NCI-H1092 (cell line): ENCODE data around the gene TJP1.
"Not testable (repeated sequence)": the region's sequence is repeated elsewhere in the genome, so short reads cannot be mapped to it uniquely, and the experiment has no call there.

Source experiments
- DNase-seq: peaks from one replicate; lab custom pipeline; 2025; lab: John Stamatoyannopoulos, UW

Gene TJP1

DNA sequence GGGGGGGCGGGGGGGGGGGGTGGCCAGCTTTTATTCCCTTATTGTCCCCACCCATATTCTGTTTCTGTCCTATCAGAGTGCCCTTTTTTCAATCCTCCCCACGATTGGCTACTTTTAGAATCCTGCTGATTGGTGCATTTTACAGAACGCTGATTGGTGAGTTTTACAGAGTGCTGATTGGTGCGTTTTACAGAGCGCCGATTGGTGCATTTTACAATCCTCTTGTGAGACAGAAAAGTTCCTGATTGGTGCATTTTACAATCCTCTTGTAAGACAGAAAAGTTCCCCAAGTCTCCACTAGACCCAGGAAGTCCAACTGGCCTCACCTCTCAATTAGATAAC lies 164.8 kb downstream of the TJP1 start:
- DNase-seq = not testable (repeated sequence)

GRCh38 chr15:29656636-29657475 lies 165.4 kb downstream of the TJP1 start:
- DNase-seq = no peak

DNA sequence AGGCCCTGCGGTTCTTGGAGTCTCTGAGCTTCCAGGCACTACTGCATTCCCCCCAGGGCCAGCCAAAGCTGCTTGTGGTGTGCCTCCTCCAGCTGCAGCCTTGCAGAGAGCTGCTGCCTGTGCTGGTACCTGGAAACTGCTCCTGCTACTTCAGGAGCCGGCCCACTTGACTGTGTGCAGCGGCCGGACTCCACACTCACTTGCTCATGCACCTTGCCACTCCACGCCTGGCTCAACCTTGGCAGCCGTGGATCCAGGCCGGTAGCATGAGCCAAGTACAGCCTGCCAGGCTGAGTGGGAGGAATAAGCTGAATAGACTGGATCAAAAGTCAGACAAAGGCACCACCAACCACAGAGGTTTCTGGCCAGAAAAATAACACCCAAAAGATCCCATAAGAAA lies 169.7 kb downstream of the TJP1 start:
- no peak for DNase-seq

DNA sequence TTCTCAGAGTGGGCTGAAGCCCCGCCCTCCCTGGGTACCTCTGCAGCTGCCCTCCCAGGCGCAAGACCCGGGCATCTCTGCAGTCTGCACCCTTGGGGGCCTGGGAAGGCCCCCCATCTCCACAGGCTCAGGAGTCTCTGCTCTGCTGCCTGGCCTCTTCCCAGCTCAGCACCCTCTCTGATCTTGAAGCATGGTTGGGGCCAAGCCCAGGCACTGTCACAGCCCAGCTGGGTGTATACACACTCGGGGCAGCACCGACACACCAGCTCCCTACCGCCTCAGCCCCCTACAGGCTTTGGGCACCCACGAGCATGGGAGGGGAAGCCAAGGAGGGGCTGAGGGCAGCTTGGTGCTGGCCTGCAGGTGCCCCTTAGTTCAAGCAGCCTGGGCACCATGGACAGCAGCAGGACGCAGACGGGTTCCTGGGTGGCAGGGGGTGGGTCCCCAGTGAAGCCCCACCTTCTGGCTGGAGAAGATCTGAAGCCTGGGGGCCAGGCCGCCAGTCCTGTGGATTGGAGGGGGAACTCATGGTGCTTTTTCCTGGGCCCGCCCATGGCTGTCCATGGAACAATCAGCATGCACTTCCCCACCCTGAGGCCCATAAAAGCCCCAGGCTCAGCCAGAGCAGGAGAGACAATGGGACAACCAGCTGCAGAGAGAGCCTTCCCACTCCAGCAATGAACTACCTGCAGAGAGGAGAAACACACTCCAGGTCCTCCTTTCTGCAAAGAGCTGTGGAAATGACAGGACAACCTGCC lies 170.6 kb downstream of the TJP1 start:
- DNase-seq = no peak
